K562 (cell line): ENCODE data around the gene FBXL13. TPM values are rescaled to one million over a fixed set of nuclear protein-coding genes. Genes with fewer than 3 reads are reported as not detected.

Experiments used
- ARID1B ChIP-seq: fragments of 450-650 bp; IDR thresholded peaks from 2 replicates; pipeline ENCODE4 v1.6.1; 2016; ENCODE audit warnings: antibody characterized with exemption, mild to moderate bottlenecking, inconsistent platforms
- EP400 ChIP-seq: fragments of 450-650 bp; IDR thresholded peaks from 2 replicates; pipeline ENCODE4 v1.6.1; 2017; ENCODE audit warnings: antibody characterized with exemption, mild to moderate bottlenecking, moderate library complexity
- HNRNPL ChIP-seq: fragments of 200-400 bp; formaldehyde crosslinking; IDR thresholded peaks from 2 replicates; pipeline ENCODE4 v1.6.1; 2017; ENCODE audit warnings: low read depth, mild to moderate bottlenecking, low read length
- LARP7 ChIP-seq: fragments of 450-650 bp; IDR thresholded peaks from 2 replicates; pipeline ENCODE4 v1.6.1; 2016
- MIER1 ChIP-seq: fragments of 450-650 bp; IDR thresholded peaks from 2 replicates; pipeline ENCODE4 v1.6.1; 2016; ENCODE audit warnings: antibody characterized with exemption, mild to moderate bottlenecking, low read depth
- SAFB ChIP-seq: fragments of 200-400 bp; formaldehyde crosslinking; IDR thresholded peaks from 2 replicates; pipeline ENCODE4 v1.6.1; 2017; ENCODE audit warnings: low read depth, low read length, borderline replicate concordance
- TEAD4 ChIP-seq, 2 experiments: sonication (generic) in 1 of 2; formaldehyde crosslinking in 1 of 2; IDR thresholded peaks; 2 replicates each; pipeline versions ENCODE4 v1.6.1 to v1.8.0; 2012 to 2022; ENCODE audit warnings: borderline replicate concordance in 1 of 2, inconsistent platforms in 1 of 2, low read length in 1 of 2, mild to moderate bottlenecking in 1 of 2, missing genetic modification reagents in 1 of 2
- polyA plus RNA-seq, 8 experiments: library from polyadenylated mRNA; depleted of rRNA in 4 of 8; stranded (reverse) in 5 of 8; unstranded in 3 of 8; fragments of >200 nt; fragmentation: Nextera tagmentation in 2 of 8; fragmentation: Illumina TruSeq in 1 of 8; extraction: Ambion mirVana in 2 of 8; extraction: Trizol in 1 of 8; gene quantifications; 2 replicates each; pipeline versions ENCODE4 v1.2.1 to v1.2.3, GENCODE V29; 2011 to 2014; ENCODE audit warnings: inconsistent platforms in 1 of 8, missing spikeins in 1 of 8
- total RNA-seq, 7 experiments: library from RNA; depleted of rRNA in 6 of 7; stranded (reverse); fragments of >200 nt in 6 of 7; fragmentation: Illumina TruSeq in 2 of 7; extraction: Trizol in 2 of 7; gene quantifications; 2 replicates each; pipeline versions ENCODE4 v1.2.1 to v1.2.3, GENCODE V29; 2011 to 2021; ENCODE audit warnings: low replicate concordance in 1 of 7
- TF ChIP-seq, protein P1 (sequence below), 2 experiments: fragments of 450-650 bp in 1 of 2; sonication (generic) in 1 of 2; formaldehyde crosslinking in 1 of 2; IDR thresholded peaks; 2 replicates each; pipeline versions ENCODE4 v1.7.1 to v1.9.0; 2016 to 2022; ENCODE audit warnings: inconsistent platforms in 1 of 2, mild to moderate bottlenecking in 1 of 2, missing genetic modification reagents in 1 of 2
- TF ChIP-seq, protein P2 (sequence below): fragments of 450-650 bp; IDR thresholded peaks from 2 replicates; pipeline ENCODE4 v1.6.1; 2016
- TF ChIP-seq, protein P3 (sequence below): fragments of 450-650 bp; IDR thresholded peaks from 2 replicates; pipeline ENCODE4 v1.6.1; 2016; ENCODE audit warnings: mild to moderate bottlenecking

FBXL13 gene
- total and polyA plus RNA-seq, 9 of the 15 experiments (the other 6 are each of a cell fraction or from before 2014, with no cell fraction given): 16.3 to 55.0 (median 25.4) TPM

DNA sequence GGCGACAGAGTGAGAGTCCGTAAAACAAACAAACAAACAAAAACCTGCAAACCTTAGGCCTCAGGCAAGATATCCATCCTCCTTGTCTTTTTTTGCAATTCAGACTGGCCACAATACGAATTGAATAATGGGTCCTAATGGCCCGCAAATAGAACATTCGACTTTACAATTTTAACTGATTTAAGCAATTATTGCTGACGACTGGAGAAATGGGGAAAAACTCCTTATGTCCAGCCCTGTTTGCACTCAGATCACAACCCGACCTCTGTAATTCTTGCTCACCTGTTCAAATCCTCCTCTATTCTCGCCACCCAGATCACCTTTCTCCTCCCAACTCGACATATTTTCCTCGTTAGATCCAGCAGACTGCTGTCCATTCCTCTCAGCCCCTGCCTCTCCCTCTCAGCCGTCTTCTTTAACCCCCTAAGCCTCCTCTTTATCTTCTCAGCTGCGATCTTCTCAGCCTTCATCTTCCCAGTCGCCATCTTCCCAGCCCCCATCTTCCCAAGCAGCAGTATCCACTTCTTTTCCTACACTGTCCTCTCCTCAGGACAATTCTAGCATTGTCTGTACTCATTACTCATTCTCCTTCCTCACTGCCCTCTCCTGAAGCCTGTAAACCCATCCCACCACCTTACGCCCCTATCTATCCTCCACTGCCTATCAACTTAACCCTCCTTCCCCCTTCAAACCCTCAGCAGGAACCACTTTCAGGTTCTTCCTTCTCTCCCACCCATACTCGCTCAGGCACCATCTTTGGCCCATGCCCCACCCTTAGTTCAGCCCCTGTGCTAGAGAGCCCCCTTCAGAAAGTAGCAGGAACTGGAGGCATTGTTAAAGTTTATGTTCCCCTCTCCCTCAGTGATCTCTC lies 100.0 kb downstream of the FBXL13 start (continued):
- TF ChIP-seq, protein P1, sequence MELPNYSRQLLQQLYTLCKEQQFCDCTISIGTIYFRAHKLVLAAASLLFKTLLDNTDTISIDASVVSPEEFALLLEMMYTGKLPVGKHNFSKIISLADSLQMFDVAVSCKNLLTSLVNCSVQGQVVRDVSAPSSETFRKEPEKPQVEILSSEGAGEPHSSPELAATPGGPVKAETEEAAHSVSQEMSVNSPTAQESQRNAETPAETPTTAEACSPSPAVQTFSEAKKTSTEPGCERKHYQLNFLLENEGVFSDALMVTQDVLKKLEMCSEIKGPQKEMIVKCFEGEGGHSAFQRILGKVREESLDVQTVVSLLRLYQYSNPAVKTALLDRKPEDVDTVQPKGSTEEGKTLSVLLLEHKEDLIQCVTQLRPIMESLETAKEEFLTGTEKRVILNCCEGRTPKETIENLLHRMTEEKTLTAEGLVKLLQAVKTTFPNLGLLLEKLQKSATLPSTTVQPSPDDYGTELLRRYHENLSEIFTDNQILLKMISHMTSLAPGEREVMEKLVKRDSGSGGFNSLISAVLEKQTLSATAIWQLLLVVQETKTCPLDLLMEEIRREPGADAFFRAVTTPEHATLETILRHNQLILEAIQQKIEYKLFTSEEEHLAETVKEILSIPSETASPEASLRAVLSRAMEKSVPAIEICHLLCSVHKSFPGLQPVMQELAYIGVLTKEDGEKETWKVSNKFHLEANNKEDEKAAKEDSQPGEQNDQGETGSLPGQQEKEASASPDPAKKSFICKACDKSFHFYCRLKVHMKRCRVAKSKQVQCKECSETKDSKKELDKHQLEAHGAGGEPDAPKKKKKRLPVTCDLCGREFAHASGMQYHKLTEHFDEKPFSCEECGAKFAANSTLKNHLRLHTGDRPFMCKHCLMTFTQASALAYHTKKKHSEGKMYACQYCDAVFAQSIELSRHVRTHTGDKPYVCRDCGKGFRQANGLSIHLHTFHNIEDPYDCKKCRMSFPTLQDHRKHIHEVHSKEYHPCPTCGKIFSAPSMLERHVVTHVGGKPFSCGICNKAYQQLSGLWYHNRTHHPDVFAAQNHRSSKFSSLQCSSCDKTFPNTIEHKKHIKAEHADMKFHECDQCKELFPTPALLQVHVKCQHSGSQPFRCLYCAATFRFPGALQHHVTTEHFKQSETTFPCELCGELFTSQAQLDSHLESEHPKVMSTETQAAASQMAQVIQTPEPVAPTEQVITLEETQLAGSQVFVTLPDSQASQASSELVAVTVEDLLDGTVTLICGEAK (IDR thresholded peaks at IDR 0.05): peak; percentile 60
- TF ChIP-seq, protein P1 (CRISPR knock-in tag; IDR thresholded peaks at IDR 0.05): no peak
- TF ChIP-seq LARP7 (peak; percentile 98), ARID1B (peak; percentile 67), EP400 (peak; percentile 60), HNRNPL (no peak), SAFB (no peak), TEAD4 (IDR thresholded peaks at IDR 0.05; ENCODE audit: low read length) (peak; percentile 15; the same call in 1 of the 2 replicates), TEAD4 (CRISPR knock-in tag; IDR thresholded peaks at IDR 0.05; ENCODE audit: borderline replicate concordance) (no peak), MIER1 (0 out of 2 replicates have a peak, but pooled peaks have one; percentile 47)
- TF ChIP-seq, protein P2, sequence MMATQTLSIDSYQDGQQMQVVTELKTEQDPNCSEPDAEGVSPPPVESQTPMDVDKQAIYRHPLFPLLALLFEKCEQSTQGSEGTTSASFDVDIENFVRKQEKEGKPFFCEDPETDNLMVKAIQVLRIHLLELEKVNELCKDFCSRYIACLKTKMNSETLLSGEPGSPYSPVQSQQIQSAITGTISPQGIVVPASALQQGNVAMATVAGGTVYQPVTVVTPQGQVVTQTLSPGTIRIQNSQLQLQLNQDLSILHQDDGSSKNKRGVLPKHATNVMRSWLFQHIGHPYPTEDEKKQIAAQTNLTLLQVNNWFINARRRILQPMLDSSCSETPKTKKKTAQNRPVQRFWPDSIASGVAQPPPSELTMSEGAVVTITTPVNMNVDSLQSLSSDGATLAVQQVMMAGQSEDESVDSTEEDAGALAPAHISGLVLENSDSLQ: peak; percentile 68
- TF ChIP-seq, protein P3, sequence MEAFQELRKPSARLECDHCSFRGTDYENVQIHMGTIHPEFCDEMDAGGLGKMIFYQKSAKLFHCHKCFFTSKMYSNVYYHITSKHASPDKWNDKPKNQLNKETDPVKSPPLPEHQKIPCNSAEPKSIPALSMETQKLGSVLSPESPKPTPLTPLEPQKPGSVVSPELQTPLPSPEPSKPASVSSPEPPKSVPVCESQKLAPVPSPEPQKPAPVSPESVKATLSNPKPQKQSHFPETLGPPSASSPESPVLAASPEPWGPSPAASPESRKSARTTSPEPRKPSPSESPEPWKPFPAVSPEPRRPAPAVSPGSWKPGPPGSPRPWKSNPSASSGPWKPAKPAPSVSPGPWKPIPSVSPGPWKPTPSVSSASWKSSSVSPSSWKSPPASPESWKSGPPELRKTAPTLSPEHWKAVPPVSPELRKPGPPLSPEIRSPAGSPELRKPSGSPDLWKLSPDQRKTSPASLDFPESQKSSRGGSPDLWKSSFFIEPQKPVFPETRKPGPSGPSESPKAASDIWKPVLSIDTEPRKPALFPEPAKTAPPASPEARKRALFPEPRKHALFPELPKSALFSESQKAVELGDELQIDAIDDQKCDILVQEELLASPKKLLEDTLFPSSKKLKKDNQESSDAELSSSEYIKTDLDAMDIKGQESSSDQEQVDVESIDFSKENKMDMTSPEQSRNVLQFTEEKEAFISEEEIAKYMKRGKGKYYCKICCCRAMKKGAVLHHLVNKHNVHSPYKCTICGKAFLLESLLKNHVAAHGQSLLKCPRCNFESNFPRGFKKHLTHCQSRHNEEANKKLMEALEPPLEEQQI: peak; percentile 69; the same call in 1 of the 2 replicates
